Measurements from ENCODE around the gene SLC30A2.
"Not testable (repeated sequence)": the region's sequence is repeated elsewhere in the genome, so short reads cannot be mapped to it uniquely, and the experiment has no call there.

Gene SLC30A2

GRCh38 chr1:26045722-26046245 is at the start of gene SLC30A2:
Gene SLC30A2 (minus strand): TSS chr1:26046118. CDS start chr1:26045896, 222 bp downstream.
- no peak for DNase-seq (ENCODE audit: low read depth)

- DNase-seq (ENCODE audit: low read depth): no peak
Observed at GRCh38 chr1:26094677-26095383, 48.9 kb upstream of the SLC30A2 start.

- no peak for DNase-seq (ENCODE audit: low read depth)
Observed at GRCh38 chr1:26094076-26094669, 48.3 kb upstream of the SLC30A2 start.

- DNase-seq (ENCODE audit: low read depth): not testable (repeated sequence)
Observed at GRCh38 chr1:26093569-26093968, 47.7 kb upstream of the SLC30A2 start.

- no peak for DNase-seq (ENCODE audit: low read depth)
Observed at GRCh38 chr1:26092422-26092821, 46.5 kb upstream of the SLC30A2 start.

GRCh38 chr1:26090893-26091292 is 45.0 kb upstream of the SLC30A2 start:
- no peak for DNase-seq (ENCODE audit: low read depth)

- no peak for DNase-seq (ENCODE audit: low read depth)
Observed at GRCh38 chr1:26089125-26089524, 43.2 kb upstream of the SLC30A2 start.

GRCh38 chr1:26084844-26085243 is 38.9 kb upstream of the SLC30A2 start:
- DNase-seq (ENCODE audit: low read depth): no peak

GRCh38 chr1:26084091-26084561 is 38.2 kb upstream of the SLC30A2 start:
- no peak for DNase-seq (ENCODE audit: low read depth)

- DNase-seq (ENCODE audit: low read depth): no peak
Observed at GRCh38 chr1:26083208-26083607, 37.3 kb upstream of the SLC30A2 start.

- DNase-seq (ENCODE audit: low read depth): no peak
Observed at GRCh38 chr1:26082020-26082350, 36.1 kb upstream of the SLC30A2 start.

GRCh38 chr1:26081267-26082019 is 35.5 kb upstream of the SLC30A2 start:
- DNase-seq (ENCODE audit: low read depth): no peak

- DNase-seq (ENCODE audit: low read depth): no peak
Observed at GRCh38 chr1:26079960-26080814, 34.3 kb upstream of the SLC30A2 start.

GRCh38 chr1:26079178-26079563 is 33.3 kb upstream of the SLC30A2 start:
- no peak for DNase-seq (ENCODE audit: low read depth)

GRCh38 chr1:26078286-26079177 is 32.6 kb upstream of the SLC30A2 start:
- no peak for DNase-seq (ENCODE audit: low read depth)

GRCh38 chr1:26077524-26077923 is 31.6 kb upstream of the SLC30A2 start:
- no peak for DNase-seq (ENCODE audit: low read depth)

- DNase-seq (ENCODE audit: low read depth): no peak
Observed at GRCh38 chr1:26075421-26076144, 29.7 kb upstream of the SLC30A2 start.

GRCh38 chr1:26072305-26072704 is 26.4 kb upstream of the SLC30A2 start:
- no peak for DNase-seq (ENCODE audit: low read depth)

- no peak for DNase-seq (ENCODE audit: low read depth)
Observed at GRCh38 chr1:26070963-26071342, 25.0 kb upstream of the SLC30A2 start.

- DNase-seq (ENCODE audit: low read depth): no peak
Observed at GRCh38 chr1:26070296-26070962, 24.5 kb upstream of the SLC30A2 start.

Measured in HS-5 (cell line).